Measurements from ENCODE around the gene ZNF106.

GRCh38 chr15:42419369-42419768 is 71.6 kb downstream of the ZNF106 start:
- TF ChIP-seq POLR2AphosphoS5 (IDR thresholded peaks at IDR 0.05; ENCODE audit: borderline replicate concordance, low read depth, low read length) (no peak), EZH2 (IDR thresholded peaks at IDR 0.05) (no peak), FOXP2 (optimal IDR thresholded peaks at IDR 0.05; ENCODE audit: control extremely low read depth, extremely low read length, insufficient read depth) (no peak)
